HG02870 (cell line): ENCODE data around the gene RASSF1.
"Not testable (repeated sequence)": the region's sequence is repeated elsewhere in the genome, so short reads cannot be mapped to it uniquely, and the experiment has no call there.

Experiments
- ATAC-seq: cut with Tn5 transposase; IDR thresholded peaks from one replicate; pipeline ENCODE4 v1.9.1; 2021; ENCODE audit warnings: mild to moderate bottlenecking, moderate library complexity; ENCODE audit not compliant: unreplicated experiment

Gene RASSF1

GRCh38 chr3:50288387-50289007 is 52.1 kb downstream of the RASSF1 start:
- ATAC-seq = no peak

GRCh38 chr3:50287262-50287661 is 53.4 kb downstream of the RASSF1 start:
- ATAC-seq = no peak

DNA sequence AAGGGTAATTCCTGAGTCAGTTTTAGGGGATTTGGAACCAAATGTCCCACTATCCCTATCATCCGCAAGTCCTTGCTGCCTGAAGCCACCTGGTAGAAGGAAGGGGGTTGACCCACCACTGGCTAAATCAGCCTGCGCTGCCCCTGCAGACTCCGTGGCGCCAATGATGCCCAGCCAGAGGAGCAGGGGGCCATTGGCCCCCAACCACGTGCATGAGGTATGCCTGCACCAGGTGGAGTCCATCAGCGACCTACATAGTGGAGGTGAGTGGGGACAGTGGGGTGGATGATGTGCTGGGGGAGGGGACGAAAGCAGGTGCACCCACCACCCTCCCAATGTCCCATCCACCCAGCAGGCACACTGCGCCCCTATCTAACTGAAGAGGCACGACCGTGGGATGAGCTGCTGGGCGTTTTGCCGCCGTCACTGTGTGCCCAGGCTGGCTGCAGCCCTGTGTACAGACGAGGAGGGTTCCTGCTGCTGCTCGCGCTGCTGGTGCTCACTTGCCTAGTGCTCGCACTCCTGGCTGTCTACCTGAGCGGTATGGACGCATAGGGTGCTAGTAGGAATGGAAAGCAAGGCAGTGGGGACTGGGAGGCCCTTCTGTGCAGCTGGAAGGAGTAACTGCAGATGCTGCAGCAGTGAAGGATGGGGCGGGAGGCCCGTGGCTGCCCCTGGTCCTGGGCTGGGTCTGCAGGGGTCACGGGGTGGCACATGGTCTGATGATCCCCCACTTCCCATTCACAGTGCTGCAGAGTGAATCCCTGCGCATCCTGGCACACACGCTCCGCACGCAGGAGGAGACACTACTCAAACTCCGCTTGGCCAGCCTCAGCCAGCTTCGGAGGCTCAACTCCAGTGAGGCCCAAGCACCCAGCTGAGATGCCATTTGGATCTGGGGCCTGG is 54.1 kb downstream of the RASSF1 start:
- no peak for ATAC-seq

- ATAC-seq = not testable (repeated sequence)
Measured at GRCh38 chr3:50284121-50284520, 56.5 kb downstream of the RASSF1 start.
